Endothelial cell of umbilical vein (primary cell): ENCODE measurements around the gene CNIH4. TPM values are rescaled to one million over a fixed set of nuclear protein-coding genes. Genes with fewer than 3 reads are reported as not detected.

Source experiments
- BruUV-seq: library from RNA; stranded (reverse); fragments of 400-500 nt; replicated peaks from 2 replicates; lab custom pipeline; 2021; lab: Mats Ljungman, UMichigan
- CTCF ChIA-PET: fragments of 300-600, 350-600 bp; sonication (Branson Sonifier 250); formaldehyde crosslinking; loops from one replicate; lab custom pipeline; 2021; ENCODE audit warnings: antibody characterized with exemption, inconsistent platforms; lab: Charles Lee
- POLR2A ChIA-PET: fragments of 300-600, 350-600 bp; sonication (Branson Sonifier 250); formaldehyde crosslinking; loops from one replicate; lab custom pipeline; 2021; ENCODE audit warnings: antibody characterized with exemption, inconsistent platforms; lab: Charles Lee
- DNase-seq: peaks from one replicate; pipeline ENCODE4 v3.0.0-alpha.2; 2011; ENCODE audit warnings: low read depth, low spot score
- FAIRE-seq: peaks from 2 replicates; lab custom pipeline; 2011; peaks lifted over from hg19 to GRCh38; lab: Jason Lieb, UNC
- H2AFZ ChIP-seq: 2 replicates; pipeline ENCODE4 v1.6.0; 2012; ENCODE audit warnings: low read depth, low read length, control low read depth, inconsistent platforms
- H3K27ac ChIP-seq: 2 replicates; pipeline ENCODE4 v1.5.1; 2011; ENCODE audit warnings: low read depth, mild to moderate bottlenecking, control low read depth, low read length, moderate library complexity; ENCODE audit not compliant: insufficient read depth
- H3K27me3 ChIP-seq, 2 experiments: 2 replicates each; pipeline versions ENCODE4 v1.6.0 to v1.6.1; 2011; ENCODE audit warnings: low read length in 2 of 2, mixed read lengths in 1 of 2; ENCODE audit not compliant: control insufficient read depth in 2 of 2, insufficient read depth in 2 of 2
- H3K36me3 ChIP-seq, 2 experiments: 2 replicates in 1 of 2; 3 replicates in 1 of 2; pipeline ENCODE4 v1.5.1; 2011; ENCODE audit warnings: low read length in 2 of 2, mild to moderate bottlenecking in 1 of 2, moderate library complexity in 1 of 2; ENCODE audit not compliant: control insufficient read depth in 2 of 2, insufficient read depth in 2 of 2; ENCODE audit errors: extremely low read depth in 1 of 2
- H3K4me1 ChIP-seq: 3 replicates; pipeline ENCODE4 v1.5.1; 2011; ENCODE audit warnings: mild to moderate bottlenecking, low read length; ENCODE audit not compliant: control insufficient read depth, insufficient read depth; ENCODE audit errors: extremely low read depth
- H3K4me2 ChIP-seq: 2 replicates; pipeline ENCODE4 v1.6.1; 2011; ENCODE audit warnings: low read length, control low read depth, mixed read lengths; ENCODE audit not compliant: insufficient read depth
- H3K4me3 ChIP-seq, 3 experiments: fragments of 200-600 bp in 1 of 3; sonication (generic), shearing (Covaris generic) in 1 of 3; replicated peaks in 1 of 3; 2 replicates each; pipeline ENCODE4 v1.5.1; 2011 to 2016; ENCODE audit warnings: control low read depth in 3 of 3, low read length in 3 of 3, mild to moderate bottlenecking in 2 of 3, inconsistent platforms in 1 of 3, low read depth in 1 of 3, moderate library complexity in 1 of 3; ENCODE audit not compliant: insufficient read depth in 1 of 3
- H3K79me2 ChIP-seq: 2 replicates; pipeline ENCODE4 v1.6.0; 2012; ENCODE audit warnings: low read length, inconsistent platforms; ENCODE audit not compliant: control insufficient read depth, insufficient read depth
- H3K9ac ChIP-seq: replicated peaks from 2 replicates; pipeline ENCODE3; 2011; ENCODE audit warnings: low read length, control low read depth; ENCODE audit not compliant: insufficient read depth; ENCODE audit errors: extremely low read depth
- H3K9me1 ChIP-seq: replicated peaks from 3 replicates; pipeline ENCODE4 v1.6.0; 2011; ENCODE audit warnings: mild to moderate bottlenecking, low read length; ENCODE audit not compliant: control insufficient read depth, insufficient read depth; ENCODE audit errors: extremely low read depth
- H3K9me3 ChIP-seq: replicated peaks from 2 replicates; pipeline ENCODE4 v1.5.1; 2012; ENCODE audit warnings: low read length, inconsistent platforms; ENCODE audit not compliant: control insufficient read depth, insufficient read depth
- H4K20me1 ChIP-seq: replicated peaks from 2 replicates; pipeline ENCODE3; 2011; ENCODE audit warnings: mild to moderate bottlenecking, low read length; ENCODE audit not compliant: control insufficient read depth, insufficient read depth; ENCODE audit errors: extremely low read depth
- CTCF ChIP-seq, 2 donors: IDR thresholded peaks; 1 replicate in 1 of 2; 2 replicates in 1 of 2; pipeline ENCODE4 v1.5.1; 2011; ENCODE audit warnings: low read length in 2 of 2, mild to moderate bottlenecking in 2 of 2, moderate library complexity in 2 of 2, control low read depth in 1 of 2, inconsistent platforms in 1 of 2, low read depth in 1 of 2; ENCODE audit not compliant: insufficient read depth in 1 of 2; ENCODE audit errors: extremely low read depth in 1 of 2
- EZH2 ChIP-seq: IDR thresholded peaks from 2 replicates; pipeline ENCODE4 v1.6.1; 2012; ENCODE audit warnings: borderline replicate concordance, low read depth, mild to moderate bottlenecking, moderate library complexity, low read length, inconsistent platforms; ENCODE audit not compliant: severe bottlenecking
- FOS ChIP-seq: IDR thresholded peaks from 2 replicates; pipeline ENCODE4 v1.6.1; 2011; ENCODE audit warnings: mild to moderate bottlenecking, low read length, moderate library complexity, borderline replicate concordance; ENCODE audit not compliant: insufficient read depth
- GATA2 ChIP-seq: IDR thresholded peaks from 2 replicates; pipeline ENCODE4 v1.7.0; 2011; ENCODE audit warnings: low read depth, mild to moderate bottlenecking, moderate library complexity, mixed read lengths, low read length; ENCODE audit not compliant: insufficient read length, insufficient read depth
- JUN ChIP-seq: IDR thresholded peaks from 2 replicates; pipeline ENCODE4 v1.6.1; 2011; ENCODE audit warnings: borderline replicate concordance, low read depth; ENCODE audit not compliant: insufficient read length, insufficient read depth
- MYC ChIP-seq: IDR thresholded peaks from one replicate; pipeline ENCODE4 v1.6.1; 2011; ENCODE audit warnings: mild to moderate bottlenecking, low read depth, low read length
- POLR2A ChIP-seq: IDR thresholded peaks from 2 replicates; pipeline ENCODE4 v1.6.1; 2012; ENCODE audit warnings: low read depth, mild to moderate bottlenecking, control low read depth, low read length
- POLR2AphosphoS5 ChIP-seq: IDR thresholded peaks from 2 replicates; pipeline ENCODE4 v1.6.1; 2012; ENCODE audit warnings: low read depth, mild to moderate bottlenecking, control low read depth, low read length, moderate library complexity; ENCODE audit not compliant: insufficient read depth
- dilution Hi-C: fragments of 300-500 bp; cut with MboI; formaldehyde crosslinking; loops from one replicate; pipeline ENCODE4 v1.15.0; 2019; ENCODE audit warnings: low sequenced_read_pairs; ENCODE audit not compliant: extremely low pct_ligation_motif_present
- intact Hi-C: fragments of 100-400 bp; cut with micrococcal nuclease; formaldehyde crosslinking; loops from one replicate; pipeline ENCODE4 v1.10.0; 2022
- polyA plus RNA-seq, 4 experiments: library from polyadenylated mRNA; depleted of rRNA in 3 of 4; stranded (reverse) in 3 of 4; unstranded in 1 of 4; fragments of >200 nt; gene quantifications; 2 replicates each; pipeline versions ENCODE4 v1.2.1 to v1.2.3, GENCODE V29; 2011 to 2012; ENCODE audit warnings: missing spikeins in 1 of 4
- total RNA-seq: library from RNA; stranded (reverse); gene quantifications from 2 replicates; pipeline ENCODE4 v1.2.3, GENCODE V29; 2021
- TF ChIP-seq, protein P1 (sequence below): IDR thresholded peaks from 2 replicates; pipeline ENCODE4 v1.6.1; 2011; ENCODE audit not compliant: insufficient read depth, insufficient read length

CNIH4 gene
- total and polyA plus RNA-seq, 2 donors (not counting 3 experiments of a cell fraction or from before 2014, with no cell fraction given) = 74.9 to 118 TPM

GRCh38 chr1:224328644-224329043 is 28.0 kb upstream of the CNIH4 start:
- H3K9ac ChIP-seq = no peak overlapping the region
- dilution Hi-C loops = no loop called here

GRCh38 chr1:224329484-224329841 is 27.2 kb upstream of the CNIH4 start:
- dilution Hi-C loops = no loop called here
- H3K27me3 ChIP-seq = no peaks in the 10 kb centered on the region
- H3K4me1 ChIP-seq = peaks cover 19% of the 10 kb centered on the region
- H3K27ac ChIP-seq = peak overlapping the region; percentile 91
- peaks cover 41% of the 10 kb centered on the region for H3K79me2 ChIP-seq
- H4K20me1 ChIP-seq = no peaks in the 10 kb centered on the region
- no peak for DNase-seq
- no peak for TF ChIP-seq EZH2
- TF ChIP-seq POLR2AphosphoS5 = no peak
- TF ChIP-seq CTCF (IDR thresholded peaks at IDR 0.05; ENCODE audit: extremely low read depth in 1 of 2, insufficient read depth in 1 of 2, low read depth in 1 of 2, low read length in 2 of 2) = no peak
- no peak for TF ChIP-seq FOS
- no peak for TF ChIP-seq GATA2
- TF ChIP-seq JUN = no peak
- TF ChIP-seq, protein P1, sequence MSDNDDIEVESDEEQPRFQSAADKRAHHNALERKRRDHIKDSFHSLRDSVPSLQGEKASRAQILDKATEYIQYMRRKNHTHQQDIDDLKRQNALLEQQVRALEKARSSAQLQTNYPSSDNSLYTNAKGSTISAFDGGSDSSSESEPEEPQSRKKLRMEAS = no peak
- no peak for TF ChIP-seq POLR2A
- no peak for TF ChIP-seq MYC
- H3K9me1 ChIP-seq = no peaks in the 10 kb centered on the region
- no peaks in the 10 kb centered on the region for H3K9me3 ChIP-seq
- H2AFZ ChIP-seq = peak overlapping the region; percentile 60
- BruUV-seq = TSS peak; percentile 50
- FAIRE-seq = no peak
- H3K36me3 ChIP-seq = no peaks in the 10 kb centered on the region
- POLR2A ChIA-PET = interaction anchor here (0.8 kb wide), 1 partner anchor 161 kb away, joined by 5 read pairs; no protein-coding TSS in a partner anchor
- intact Hi-C loops = no loop called here
- CTCF ChIA-PET = interaction anchor here (0.7 to 2.3 kb wide), 5 partner anchors 29 to 631 kb away, joined by 3 to 27 read pairs (median 3); no protein-coding TSS in a partner anchor
- H3K9ac ChIP-seq = peak overlapping the region; percentile 95
- peak overlapping the region; percentile 83 for H3K4me2 ChIP-seq
- peak overlapping the region; percentile 69 to 87 (median 85) for H3K4me3 ChIP-seq

More at GRCh38 chr1:224328644-224329043, 28.0 kb upstream of the CNIH4 start:
- BruUV-seq = no TSS peak
- FAIRE-seq (no peak), DNase-seq (no peak)
- Histone ChIP-seq H3K4me2 (no peak overlapping the region), H3K9me3 (no peaks in the 10 kb centered on the region), H3K4me3 (no peak overlapping the region), H3K79me2 (peaks cover 47% of the 10 kb centered on the region), H3K27ac (no peak overlapping the region), H3K27me3 (no peaks in the 10 kb centered on the region), H4K20me1 (no peaks in the 10 kb centered on the region), H3K4me1 (peaks cover 14% of the 10 kb centered on the region), H3K9me1 (no peaks in the 10 kb centered on the region), H2AFZ (no peak overlapping the region), H3K36me3 (no peaks in the 10 kb centered on the region)
- intact Hi-C loops = no loop called here
- TF ChIP-seq POLR2A = no peak
- ChIA-PET POLR2A (no interaction called here), CTCF (interaction anchor here (2.3 kb wide), 1 partner anchor 213 kb away, joined by 27 read pairs; no protein-coding TSS in a partner anchor)
